Neural progenitor cell (in vitro differentiated cells): ENCODE results near the gene AMZ2.

Source experiments
- EZH2 ChIP-seq: fragments of 200-600 bp; sonication (generic); IDR thresholded peaks from 2 replicates; pipeline ENCODE4 v1.6.1; 2017; ENCODE audit warnings: antibody characterized with exemption, mild to moderate bottlenecking, moderate library complexity
- TF ChIP-seq, protein P1 (sequence below): fragments of 200-600 bp; sonication (generic); IDR thresholded peaks from 2 replicates; pipeline ENCODE4 v1.5.1; 2017; ENCODE audit warnings: antibody characterized with exemption, mild to moderate bottlenecking

DNA sequence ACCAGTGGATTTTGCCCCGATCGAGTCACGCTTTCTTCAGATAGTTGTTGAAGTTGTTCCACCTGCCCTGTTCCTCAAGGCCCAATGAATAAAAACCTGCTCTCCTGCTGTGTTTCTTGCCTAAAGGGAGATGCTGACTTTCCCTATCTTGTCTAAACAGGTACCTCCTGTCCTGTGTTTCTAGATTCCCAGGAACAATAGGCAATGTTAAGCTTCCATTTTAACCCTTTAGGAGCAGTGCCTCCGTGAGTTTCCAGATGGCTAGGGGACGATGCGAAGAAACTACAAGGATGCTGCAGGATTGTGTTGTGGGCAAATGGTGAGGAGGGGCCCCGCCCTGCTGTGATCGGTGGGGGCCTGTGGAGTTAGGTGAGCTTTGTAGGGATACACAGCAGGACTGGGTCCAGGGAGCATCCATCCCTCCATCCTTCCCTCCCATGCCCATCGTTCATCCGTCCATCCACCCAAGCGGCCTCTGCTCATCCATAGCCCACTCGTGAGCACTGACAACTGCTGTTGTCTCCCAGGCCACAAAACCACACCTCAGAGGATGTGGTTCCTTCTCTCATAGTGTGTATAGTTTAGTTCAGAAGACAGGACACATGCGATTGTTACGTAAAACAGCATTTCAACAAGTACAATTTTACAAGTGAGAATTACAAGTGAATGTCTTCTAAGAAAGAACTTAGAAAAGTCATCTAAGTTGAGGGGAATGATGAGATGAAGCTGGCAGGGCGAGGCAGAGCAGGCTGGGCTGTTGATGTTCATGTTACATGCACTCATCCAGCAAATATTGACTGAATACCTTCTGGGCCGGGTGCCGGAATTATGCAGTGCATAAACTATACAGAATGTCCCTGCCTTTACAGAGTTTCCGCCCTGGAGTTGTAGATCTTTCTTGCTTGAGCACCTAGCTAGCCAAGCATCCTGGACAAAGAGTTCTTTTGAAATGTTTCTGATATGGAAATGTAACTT lies 48.7 kb downstream of the AMZ2 start:
- TF ChIP-seq, protein P1, sequence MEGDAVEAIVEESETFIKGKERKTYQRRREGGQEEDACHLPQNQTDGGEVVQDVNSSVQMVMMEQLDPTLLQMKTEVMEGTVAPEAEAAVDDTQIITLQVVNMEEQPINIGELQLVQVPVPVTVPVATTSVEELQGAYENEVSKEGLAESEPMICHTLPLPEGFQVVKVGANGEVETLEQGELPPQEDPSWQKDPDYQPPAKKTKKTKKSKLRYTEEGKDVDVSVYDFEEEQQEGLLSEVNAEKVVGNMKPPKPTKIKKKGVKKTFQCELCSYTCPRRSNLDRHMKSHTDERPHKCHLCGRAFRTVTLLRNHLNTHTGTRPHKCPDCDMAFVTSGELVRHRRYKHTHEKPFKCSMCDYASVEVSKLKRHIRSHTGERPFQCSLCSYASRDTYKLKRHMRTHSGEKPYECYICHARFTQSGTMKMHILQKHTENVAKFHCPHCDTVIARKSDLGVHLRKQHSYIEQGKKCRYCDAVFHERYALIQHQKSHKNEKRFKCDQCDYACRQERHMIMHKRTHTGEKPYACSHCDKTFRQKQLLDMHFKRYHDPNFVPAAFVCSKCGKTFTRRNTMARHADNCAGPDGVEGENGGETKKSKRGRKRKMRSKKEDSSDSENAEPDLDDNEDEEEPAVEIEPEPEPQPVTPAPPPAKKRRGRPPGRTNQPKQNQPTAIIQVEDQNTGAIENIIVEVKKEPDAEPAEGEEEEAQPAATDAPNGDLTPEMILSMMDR: no peak
- no peak for TF ChIP-seq EZH2
